COLO668 (cell line): ENCODE data around the gene PCF11.

Experiments
- DNase-seq: peaks from one replicate; lab custom pipeline; 2025; ENCODE audit not compliant: unreplicated experiment; lab: John Stamatoyannopoulos, UW

PCF11 gene

DNA sequence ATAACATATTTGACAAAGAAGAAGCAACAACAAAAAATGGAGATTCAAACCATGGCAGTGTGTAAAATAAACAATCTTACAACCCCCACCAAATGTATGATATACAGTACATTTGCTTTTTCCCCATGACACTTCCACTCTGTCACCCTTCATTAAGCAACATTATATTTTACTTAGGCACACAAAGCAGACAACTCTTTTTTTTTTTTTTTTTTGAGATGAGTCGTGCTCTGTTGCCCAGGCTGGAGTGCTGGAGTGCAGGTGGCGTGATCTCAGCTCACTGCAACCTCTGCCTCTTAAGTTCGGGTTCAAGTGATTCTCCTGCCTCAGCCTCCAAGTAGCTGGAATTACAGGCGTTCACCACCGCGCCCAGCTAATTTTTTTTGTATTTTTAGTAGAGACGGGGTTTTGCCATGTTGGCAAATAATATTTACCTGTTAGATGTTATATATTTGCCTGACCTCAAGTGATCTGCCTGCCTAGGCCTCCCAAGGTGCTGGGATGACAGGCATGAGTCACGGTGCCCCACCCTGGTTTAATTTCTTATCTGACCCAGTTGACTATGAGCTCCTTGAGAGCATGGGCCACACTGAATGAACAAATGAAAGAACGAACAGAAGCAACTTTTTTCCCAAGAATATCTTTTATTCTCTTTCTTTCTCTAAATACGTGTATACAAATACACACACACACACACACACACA is 5.5 kb upstream of the PCF11 start:
- DNase-seq: no peak

DNA sequence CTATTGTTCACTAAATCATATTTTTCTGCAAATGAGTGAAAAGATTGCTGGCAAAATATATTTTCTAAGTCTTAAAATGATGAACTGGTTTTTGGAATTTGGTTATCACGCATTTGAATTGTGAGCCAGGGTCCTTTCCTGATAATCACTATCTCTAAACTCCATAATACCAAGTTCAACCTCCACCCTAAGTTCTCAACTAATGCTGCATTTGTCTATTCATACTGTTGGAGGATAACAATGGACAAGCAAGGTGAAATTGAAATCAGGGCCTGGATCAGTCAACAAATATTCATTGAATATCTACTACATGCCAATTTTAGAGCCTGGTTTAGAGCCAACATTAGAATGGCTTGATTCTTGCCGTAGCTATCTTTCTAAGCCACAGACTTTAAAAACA is 4.7 kb upstream of the PCF11 start:
- no peak for DNase-seq

DNA sequence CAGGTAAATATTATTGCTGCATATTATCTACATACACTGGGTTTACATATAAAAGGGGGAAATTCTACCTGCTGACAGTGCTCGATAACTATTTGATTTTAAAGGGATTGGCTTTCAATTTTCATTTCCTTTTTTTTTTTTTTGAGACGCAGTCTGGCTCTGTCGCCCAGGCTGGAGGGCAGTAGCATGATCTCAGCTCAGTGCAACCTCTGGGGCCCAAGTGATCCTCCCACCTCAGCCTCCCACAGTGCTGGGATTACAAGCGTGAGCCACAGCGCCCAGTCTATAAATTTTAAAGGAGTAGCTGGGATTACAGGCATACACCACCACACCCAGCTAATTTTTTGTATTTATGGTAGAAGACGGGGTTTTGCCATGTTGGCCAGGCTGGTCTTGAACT is 3.2 kb upstream of the PCF11 start:
- no peak for DNase-seq

DNA sequence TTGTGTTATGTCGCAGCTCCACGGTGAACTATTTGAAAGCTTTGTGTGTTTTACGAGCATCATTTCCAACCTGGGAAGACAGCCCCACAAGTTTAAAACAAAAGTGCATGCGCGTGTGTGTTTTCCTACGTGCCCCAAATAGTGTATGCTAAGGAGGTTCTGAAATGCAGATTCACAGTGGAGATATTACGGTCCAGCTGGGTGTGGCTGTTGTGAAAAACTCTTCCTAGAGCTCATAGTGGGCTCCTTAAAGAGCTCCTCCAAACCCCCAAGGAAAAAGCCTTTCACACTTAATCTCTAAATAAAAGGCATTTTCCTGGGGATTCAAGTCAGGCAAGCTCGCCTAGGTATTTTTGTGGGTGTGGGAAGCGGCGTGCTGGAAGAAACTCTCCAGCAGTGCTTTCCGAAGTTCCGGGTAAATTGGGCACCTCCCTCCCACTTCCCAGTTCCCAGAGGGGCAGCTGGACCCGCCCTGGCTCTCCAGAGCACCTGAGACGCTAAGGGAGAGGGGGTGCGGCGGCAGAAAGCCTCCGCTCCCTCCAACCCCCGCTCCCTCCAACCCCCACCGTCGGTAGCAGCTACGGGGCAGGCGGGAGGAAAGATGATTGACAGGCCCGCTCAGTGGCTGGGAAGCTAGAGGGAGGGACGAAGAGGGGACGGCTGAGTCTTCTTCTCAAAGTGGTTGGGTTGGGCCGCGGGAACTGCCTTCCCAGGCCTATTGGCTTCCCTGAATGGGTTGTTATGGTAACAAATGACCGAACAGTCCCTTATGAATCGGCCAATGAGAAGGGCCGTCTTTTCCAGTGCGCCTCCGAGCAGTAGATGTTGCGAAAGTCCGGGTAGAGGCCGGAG is 561 bp upstream of the PCF11 start:
- peak; percentile 99 for DNase-seq

DNA sequence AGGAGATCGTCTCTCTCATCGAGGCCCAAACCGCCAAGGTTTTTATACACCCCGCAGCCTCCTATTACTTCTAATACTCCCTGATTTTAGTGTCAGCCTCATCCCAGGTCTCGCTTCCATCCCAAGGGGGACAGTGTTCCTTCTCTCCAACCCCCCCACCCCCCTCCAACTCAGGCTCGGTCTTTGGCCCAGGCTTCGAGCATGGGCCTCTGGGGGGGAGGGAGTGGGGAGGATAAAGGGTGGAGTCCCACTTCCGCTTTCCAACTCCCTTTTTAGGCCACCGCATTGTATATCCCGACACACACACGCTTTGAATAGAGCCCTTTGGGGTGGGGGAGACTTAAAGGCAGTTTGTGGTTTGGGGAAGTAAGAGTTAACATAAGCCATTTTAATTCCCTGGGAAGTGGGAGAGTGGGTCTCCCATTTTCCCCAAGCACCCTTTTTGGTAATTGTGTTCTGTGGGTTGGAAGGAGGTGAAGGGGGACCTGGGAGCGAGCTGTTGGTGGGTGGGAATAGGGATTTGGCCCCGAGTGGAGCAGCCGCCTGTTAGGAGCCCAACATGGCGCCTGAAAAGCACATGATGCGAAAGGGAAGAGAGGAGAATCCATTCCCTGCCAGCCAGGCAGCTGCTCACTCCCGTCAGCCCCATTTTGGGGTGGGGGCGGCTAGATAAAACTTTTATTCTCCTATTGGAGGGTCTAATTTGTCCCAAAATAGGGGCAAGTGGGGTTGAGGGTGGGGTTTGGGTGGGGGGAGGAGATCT is 844 bp downstream of the PCF11 start:
- DNase-seq: peak; percentile 44

DNA sequence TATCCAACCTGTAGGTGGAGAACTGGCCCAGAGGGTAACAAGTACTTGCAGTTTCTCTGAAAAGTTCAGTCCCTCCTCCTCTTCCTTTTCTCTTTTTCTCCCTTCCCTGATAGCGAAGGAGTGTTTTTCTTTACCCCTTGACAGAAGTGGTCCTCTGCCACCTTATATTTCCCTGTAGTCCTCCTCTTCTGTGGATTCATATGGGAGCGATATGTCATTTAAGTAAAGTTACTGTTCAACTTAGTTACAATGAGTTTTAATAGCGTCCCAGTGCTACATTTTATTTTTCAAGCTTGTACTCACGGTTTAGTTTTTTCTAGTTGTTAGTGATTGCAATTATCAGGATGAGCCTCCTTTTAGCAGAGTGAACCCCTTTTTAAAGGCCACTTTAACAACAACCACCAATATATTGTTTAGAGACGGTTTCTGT is 1.4 kb downstream of the PCF11 start:
- DNase-seq: no peak

DNA sequence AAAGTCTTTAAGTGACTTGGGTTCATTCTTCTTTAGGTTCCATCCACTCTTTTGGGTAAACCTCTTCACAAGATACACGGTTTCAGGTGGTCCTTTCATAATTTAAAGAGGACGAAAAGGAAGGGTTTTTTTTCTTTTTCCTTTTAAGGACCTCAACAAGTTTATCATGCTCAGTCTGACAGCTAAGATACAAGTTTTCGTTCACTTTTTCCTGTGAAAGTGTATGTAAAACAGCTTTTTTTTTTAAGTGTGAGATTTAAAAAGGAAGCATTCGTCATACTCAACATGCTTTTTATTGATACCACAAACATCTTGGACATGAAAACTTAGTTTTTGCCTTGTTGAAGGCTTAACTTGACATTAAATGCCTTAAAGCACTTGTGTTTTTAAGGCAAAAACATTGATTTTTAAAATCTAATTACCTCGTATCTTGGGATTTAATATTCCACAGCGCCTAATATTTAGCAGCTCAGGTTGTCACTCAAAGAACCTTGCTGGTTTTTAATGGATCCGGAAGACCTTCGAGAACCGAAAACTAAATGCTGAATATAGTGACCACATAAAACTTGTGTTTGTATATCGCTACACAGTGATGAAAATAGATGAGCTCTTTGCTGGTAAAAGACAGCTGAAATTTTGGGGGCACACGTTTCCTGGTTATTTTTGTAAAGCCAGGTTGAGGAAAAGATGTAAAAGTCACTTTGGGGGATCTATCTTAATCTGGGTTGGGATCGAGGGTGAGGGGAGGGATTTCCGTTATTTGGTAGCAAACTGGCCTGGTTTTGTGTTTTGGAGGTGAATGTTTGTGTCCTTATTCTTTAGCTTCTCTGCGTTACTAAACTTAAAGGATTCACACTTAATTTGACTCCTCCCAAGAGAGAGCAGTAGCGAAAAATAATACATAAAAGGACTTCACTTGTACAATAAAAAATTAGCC is 2.3 kb downstream of the PCF11 start:
- no peak for DNase-seq

DNA sequence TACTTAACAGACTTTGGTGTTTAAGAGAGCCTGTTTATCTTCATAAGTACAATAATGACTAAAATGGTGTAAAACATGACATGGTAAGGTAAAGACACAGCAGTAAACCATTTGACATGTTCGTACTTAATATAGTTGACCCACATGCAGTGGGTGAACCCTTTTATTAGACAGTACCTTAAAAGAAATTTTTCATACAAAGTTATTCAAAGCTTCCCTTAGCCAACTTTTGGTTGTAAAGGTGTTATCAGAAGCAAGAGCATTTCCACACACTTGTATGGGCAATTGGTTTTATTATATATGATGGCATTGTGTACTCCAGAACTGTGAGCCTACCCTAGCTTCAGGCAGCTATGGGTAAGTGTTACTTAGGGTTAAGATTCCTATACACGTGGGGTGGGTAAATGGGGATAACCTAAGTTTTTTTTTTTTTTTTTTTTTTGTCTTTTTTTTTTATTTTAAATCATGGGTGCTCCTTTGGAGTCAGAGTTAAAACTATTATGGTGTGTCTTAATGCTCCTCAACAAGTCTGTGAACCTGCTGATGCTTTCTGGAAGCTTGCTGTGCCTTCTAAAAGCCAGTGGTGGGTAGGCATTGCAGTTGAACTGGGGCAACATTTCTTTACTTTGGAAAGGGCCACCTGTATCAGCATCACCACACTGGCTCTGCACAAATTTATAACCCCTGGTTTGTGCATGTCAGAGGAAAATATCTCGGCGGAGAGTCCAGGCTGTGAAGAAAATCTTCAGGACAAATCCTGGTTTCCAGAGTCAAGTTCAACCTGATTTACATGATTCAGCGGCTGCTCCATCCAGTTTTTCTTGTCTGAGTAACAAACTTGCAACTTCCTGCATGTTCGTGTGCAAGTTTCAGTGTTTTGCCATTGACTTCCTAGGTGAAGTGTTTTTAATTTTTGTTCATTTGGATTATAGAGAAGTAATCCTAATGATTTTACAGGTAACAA is 3.3 kb downstream of the PCF11 start:
- no peak for DNase-seq

DNA sequence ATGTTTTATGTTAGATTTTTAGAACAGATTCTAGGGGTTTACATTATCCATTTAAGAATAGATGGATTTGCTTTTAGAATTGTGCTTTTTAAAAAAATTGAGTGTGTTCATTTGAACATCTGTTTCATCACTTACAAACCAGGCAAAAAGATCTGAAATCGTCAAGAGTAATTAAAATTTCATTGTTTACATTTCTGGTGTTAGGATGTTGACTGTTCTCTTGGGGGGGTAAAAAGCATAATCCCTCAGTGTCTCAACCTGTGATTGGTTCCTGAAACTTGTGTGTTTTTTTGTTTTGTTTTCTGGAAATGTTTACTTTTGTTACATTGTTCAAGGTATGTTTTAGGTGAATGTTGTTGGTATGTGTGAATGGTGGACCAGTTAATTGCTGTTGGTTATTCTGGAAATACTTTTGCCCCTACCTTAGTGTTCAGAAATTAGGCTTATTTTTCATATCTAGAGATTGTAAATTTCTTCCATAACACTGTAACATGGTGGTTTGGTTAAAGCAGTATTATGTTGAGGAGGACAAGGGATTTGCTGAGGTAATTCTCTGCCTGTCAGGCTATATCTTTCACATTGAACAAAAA is 4.8 kb downstream of the PCF11 start:
- no peak for DNase-seq

DNA sequence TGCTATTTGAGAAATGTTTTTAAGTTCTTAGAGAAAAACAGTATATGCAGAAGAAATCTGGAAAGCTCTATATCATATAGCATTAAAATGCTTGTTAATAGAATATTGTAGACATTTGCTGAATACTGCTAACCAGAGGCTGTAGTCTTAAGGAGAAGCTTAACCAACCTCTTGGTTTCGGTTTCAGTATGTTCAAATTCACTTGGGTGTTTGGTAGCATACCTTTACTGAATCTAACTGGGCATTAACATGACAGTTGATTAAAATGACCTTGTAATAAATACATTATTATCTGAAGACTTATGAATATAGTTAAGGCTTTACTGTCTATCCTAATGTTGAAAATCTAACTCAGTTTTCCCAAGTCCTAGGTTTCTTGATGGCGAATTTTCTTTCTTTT is 5.4 kb downstream of the PCF11 start:
- DNase-seq: no peak

DNA sequence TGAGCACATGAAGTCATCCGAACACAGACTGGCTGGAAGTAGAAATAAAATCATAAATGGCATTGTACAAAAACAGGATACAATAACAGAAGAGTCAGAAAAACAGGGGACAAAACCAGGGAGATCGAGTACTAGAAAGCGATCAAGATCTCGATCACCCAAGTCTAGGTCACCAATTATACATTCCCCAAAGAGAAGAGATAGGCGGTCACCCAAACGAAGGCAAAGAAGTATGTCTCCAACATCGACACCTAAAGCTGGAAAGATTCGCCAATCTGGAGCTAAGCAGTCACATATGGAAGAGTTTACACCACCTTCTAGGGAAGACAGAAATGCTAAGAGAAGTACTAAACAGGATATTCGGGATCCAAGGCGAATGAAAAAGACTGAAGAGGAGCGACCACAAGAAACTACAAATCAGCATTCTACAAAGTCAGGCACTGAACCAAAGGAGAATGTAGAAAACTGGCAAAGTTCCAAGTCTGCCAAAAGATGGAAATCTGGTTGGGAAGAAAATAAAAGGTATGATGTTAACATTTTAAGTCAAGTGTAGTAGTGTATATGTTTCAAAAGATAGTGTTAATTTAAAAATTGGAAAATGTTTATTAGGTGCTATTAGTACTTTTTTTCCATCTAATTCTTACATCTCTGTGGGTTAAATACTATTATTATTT is 9.4 kb downstream of the PCF11 start:
- DNase-seq: no peak

DNA sequence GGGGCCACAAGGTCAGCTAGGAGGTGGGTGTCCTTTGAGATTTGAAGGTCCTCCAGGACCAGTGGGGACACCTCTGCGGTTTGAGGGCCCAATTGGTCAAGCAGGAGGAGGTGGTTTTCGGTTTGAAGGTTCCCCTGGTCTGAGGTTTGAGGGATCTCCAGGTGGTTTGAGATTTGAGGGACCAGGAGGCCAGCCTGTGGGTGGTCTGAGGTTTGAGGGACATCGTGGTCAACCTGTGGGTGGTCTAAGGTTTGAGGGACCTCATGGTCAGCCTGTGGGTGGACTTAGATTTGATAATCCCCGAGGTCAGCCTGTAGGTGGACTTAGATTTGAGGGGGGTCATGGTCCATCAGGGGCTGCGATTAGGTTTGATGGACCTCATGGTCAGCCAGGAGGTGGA is 11.8 kb downstream of the PCF11 start:
- DNase-seq: no peak

DNA sequence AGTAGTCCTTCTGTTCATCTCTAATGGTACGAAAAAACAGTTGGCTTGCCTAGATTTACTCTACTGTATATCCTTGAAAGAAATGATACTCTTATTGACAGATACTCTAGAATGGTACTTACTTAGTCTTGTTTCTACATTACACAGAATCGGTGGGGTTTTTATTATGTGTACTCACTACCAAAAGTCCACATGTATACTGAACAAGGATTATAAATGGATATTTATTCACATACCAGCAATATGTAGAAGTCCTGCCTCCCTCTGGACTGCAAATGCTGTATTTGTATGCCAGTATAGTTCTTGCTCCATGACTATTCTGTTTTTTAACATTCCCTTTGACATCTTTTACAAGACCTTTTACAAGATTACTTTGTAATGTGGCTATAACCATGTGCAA is 13.9 kb downstream of the PCF11 start:
- no peak for DNase-seq

DNA sequence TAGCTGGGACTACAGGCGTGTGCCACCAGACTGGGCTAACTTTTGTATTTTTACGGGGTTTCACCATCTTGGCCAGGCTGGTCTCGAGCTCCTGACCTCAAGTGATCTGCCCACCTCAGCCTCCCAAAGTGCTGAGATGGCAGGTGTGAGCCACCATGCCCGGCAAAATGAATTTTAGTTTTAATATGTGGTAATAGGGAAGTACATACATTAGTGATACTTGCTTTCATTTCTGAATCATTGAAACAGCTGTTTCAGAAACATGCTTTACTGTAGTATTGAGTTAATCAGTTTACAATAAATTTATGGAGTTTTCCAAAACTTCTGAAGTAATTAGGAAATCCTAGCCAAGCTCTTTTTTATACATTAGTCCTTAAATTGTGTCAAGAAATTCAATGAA is 15.6 kb downstream of the PCF11 start:
- no peak for DNase-seq

DNA sequence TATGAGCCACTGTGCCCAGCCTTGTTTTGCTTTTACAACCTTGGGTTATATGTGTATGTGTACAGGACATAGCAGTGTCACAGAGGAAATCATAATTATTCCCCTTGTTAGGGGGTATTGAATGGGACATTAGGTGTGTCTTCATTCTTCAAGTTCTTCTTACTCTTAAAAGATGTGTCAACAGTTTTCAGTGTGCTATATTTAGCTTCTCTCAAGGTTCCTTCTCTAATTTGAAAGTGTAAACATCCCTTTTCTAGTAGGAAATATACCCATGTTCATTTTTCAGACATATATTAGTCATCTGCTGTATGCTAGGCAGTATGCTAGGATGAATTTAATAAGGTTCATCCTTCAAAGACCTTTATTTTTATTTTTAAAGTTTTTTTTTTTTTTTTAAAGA is 17.1 kb downstream of the PCF11 start:
- DNase-seq: no peak

DNA sequence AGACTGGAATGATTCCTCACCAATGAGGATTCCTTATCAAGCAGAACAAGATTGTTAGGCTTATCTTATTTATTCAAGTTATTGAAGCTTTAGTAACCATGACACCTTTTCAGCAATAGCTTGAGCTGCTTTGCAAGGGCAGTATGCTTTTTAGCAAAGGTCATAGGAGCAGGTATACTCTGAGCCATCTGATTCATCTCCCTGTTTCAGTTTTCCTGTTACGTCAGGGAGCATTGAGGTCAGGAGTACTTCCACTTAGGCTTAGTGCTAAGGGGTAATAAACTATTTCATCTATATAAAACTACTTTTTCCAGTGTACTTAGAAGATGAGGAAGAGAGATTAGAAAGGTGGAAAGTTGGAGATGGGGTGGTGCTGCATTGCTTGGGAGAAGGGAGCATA is 18.9 kb downstream of the PCF11 start:
- DNase-seq: no peak

DNA sequence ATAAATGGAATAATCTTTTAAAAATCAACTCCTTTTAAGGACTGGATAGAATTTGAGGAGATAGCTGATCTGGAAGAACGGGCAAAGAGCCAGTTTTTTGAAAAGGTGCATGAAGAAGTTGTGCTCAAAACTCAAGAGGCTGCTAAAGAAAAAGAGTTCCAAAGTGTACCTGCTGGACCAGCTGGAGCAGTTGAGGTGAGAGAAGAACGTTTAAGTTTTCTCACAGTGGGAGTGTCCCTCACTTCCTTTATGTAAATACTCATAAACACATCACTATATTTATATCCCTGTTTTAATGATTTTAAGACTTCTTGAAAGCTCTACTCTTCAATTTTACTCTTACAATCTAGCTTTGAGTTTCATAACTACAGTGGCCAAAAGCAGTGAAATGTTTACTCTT is 24.9 kb downstream of the PCF11 start:
- no peak for DNase-seq

DNA sequence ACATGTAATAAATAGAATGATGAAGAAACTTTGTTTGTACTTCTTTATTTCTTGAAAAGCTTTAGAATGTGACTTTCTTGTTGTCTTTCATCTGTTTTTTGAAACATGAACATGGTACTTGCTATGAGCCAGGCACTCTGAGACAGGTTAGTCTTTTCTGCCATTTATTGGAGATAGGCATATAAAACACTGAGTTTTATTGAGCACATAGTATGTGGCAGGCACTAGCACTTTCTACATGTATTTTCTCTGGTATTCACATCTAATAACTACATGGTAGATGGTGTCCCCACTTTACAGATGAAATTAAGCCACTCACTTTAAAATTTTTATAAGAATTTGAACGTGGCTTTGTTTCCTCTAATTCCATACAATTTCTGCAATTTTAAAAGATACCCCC is 28.8 kb downstream of the PCF11 start:
- DNase-seq: no peak

DNA sequence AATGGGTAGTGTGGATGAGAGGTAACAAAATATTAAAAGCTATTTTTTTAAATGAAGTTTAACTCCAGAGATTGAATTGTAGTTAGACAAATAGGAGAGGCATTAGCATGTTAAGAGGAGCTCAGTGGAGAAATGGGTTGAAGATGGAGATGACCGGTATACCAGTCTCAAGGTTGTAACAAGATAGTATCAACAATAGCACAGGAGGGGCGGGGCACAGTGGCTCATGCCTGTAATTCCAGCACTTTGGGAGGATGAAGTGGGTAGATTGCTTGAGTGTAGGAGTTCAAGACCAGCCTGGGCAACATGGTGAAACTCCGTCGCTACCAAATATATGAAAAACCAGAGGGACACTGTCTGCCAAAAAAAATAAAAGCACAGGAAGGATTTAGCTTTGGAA is 30.5 kb downstream of the PCF11 start:
- DNase-seq: no peak
